HG03565 (cell line): ENCODE data around the gene DDIT3.

Experiments
- ATAC-seq: cut with Tn5 transposase; IDR thresholded peaks from one replicate; pipeline ENCODE4 v1.9.1; 2021; ENCODE audit warnings: mild to moderate bottlenecking, moderate library complexity; ENCODE audit not compliant: unreplicated experiment

Gene DDIT3

DNA sequence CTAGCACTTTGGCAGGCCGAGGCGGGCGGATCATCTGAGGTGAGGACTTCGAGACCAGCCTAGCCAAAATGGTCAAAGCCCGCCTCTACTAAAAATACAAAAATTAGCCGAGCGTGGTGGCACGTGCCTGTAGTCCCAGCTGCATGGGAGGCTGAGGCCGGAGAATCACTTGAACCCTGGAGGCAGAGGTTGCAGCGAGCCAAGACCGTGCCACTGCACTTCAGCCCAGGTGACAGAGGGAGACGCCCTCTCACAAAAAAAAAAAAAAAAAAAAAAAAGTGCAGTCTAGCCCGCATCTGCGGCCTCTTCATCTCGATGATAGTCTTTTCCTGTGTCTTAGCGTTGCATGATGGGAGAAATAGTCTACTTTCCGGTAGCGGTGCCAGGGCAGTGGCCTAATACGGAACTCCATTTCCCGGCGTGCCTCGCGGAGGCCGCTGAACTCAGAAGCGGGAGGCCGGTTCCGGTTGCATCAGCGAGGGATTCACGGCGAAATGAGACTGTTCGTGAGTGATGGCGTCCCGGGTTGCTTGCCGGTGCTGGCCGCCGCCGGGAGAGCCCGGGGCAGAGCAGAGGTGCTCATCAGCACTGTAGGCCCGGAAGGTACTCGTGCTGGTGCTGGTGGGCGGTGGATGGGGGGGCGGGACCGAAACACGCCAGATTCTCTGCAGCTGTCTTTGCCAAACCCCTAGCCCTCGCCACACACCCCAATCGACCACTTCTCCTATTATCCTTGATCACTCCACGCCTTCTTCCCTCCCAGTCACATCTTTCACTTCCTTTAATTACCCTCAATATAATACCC, 32.5 kb downstream of the DDIT3 start, which contains the start of gene MARS1:
TSS of gene MARS1 (plus strand) at position 472 of the 805 bp plus-strand sequence. CDS start at position 495, 23 bp downstream.
- peak; percentile 99 for ATAC-seq

- no peak for ATAC-seq
Observed at GRCh38 chr12:57487055-57487596, 33.2 kb downstream of the DDIT3 start.

DNA sequence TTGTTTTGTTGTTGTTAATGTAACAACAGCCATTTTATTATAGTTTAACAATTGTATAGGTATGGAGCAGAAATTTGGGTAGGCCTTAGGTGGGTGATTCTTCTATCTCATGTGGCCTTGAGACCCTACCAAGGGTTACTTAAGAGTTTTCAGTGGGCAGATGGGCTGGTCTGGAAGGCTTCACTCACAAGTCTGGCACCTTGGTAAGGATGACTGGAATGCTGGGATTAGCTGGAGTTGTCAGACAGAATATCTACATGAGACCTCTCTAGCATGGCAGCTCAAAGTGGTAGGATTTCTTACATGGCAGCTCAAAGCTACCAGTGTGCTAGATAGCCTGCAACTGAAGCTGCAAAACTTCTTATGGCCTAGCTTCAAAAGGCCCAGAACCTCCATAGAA, 34.6 kb downstream of the DDIT3 start:
- ATAC-seq: no peak

DNA sequence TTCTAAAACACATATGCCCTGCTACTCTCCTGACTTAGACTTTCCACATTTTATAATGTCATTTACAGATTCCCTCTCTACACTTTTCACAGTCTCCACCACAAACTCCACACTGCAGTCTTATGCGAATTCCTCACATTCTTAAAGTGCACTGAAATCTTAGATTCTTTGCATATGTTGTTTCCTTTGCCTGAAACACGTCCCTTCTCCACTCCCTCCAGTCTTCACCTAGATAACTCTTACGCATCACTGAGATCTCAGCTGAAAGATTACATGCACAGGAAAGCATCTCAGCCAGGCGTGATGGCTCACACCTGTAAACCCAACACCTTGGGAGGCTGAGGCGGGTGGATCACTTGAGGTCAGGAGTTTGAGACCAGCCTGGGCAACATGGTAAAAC, 36.8 kb downstream of the DDIT3 start:
- ATAC-seq: no peak

DNA sequence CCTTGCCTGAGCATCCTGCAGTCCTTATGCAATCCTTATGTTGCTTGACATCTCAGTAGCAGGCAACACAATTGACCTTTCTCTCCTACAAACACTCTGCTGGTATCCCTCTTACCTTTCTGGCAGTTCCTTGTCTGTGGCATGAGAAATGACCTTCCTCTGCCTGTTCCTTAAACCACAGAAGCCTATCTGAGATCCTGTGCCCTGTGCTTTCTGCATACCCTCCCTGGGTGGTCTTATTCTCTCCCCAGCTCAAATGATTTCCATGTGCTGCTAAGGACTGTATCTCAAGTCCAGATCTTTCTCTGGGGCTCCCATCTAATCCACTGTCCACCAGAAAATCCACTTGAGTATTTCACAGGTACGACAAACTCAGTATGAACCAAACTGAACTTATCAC, 38.6 kb downstream of the DDIT3 start:
- no peak for ATAC-seq

DNA sequence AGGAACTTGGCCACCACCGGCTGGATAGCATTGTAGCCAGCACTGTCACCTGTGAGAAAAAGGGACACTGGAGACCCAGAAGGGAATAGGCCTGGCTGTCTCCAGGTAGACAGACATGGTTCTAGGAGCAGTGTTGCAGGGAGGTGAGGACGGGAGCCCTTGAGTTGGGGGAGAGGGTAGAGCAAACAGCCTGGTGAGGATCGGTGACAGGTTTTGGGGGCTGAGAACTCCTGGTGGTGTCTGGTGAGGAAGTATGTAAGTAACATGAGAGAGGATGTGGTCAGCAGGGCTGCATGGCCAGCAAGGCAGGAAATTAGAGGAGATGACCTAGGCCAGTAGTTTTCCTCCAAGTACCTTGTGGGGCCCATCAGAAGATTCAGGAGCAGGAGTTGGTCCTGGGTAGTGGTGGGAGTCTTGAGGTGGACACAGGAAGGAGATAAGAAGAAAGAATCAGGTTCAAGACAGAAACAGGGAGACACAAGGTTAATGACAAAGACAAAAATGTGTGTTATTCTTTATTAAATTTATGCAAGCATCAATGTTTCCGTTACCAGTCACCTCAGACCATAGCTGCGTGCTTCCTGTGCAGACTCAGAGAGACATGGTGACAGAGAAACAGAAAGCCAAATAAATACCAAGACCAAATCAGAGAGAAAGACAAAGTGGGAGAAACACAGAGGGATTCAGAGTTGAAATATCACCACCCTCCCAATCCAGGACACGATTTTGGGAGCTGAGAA, 40.8 kb downstream of the DDIT3 start, which contains the start of gene ARHGAP9:
TSS of gene ARHGAP9 (minus strand) at position 491 of the 740 bp plus-strand sequence. CDS start at position 31, 460 bp downstream.
- no peak for ATAC-seq

DNA sequence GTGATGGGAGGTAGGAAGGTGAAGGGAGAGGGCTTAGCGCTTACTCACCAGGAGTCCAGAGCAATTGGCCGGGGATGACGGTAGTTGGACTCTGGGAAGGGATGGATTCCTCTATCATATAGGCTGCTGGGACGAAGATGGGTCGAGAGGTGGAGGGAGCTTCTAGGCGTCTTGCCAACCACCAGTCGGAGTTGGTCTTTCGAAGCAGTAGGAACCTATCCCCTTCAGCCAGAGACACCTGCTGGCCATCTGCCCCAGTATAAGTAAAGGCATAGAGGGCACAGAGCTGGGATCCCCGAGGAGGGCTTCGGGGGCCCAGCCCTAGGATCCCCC, 41.3 kb downstream of the DDIT3 start:
- no peak for ATAC-seq

GRCh38 chr12:57477710-57478681, 42.3 kb downstream of the DDIT3 start:
- no peak for ATAC-seq

DNA sequence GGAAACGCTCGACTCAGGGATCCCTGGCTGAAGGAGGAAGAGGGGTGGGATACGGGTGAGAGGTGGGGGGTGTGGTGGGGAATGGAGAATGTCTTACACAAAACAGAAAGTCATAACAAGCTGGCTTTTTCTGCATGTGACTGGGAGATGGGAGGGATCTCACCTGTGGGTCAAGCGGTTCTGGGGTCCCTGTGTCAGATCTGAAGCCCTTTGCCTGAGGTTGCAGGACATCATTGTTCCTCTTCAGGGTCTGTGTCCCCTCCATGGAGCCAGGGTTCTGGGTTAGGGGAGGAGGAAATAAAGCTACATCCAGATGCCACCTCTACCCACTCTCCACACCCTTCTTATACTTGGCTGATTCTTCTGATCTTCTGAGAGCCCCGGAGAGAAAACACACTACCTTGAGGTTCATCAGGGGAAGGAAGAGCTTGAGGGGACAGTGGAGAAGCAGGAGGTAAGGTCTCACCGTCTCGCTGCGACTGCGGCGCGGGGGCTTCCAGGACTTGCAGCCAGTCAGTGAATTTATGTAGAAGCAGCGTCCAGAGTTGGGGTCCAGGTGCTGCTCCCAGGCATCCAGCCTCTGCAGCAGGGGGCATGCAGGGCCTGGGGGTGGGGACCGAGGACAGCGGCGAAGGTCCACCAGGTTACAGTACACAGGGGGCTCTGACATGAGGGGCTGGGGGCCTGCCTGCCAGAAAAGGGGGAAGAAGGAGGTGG, 43.2 kb downstream of the DDIT3 start:
- no peak for ATAC-seq

- no peak for ATAC-seq
Observed at GRCh38 chr12:57476162-57476992, 43.9 kb downstream of the DDIT3 start.

GRCh38 chr12:57475271-57476161, 44.8 kb downstream of the DDIT3 start:
- ATAC-seq: no peak

- ATAC-seq: no peak
Observed at GRCh38 chr12:57474862-57475261, 45.5 kb downstream of the DDIT3 start.

DNA sequence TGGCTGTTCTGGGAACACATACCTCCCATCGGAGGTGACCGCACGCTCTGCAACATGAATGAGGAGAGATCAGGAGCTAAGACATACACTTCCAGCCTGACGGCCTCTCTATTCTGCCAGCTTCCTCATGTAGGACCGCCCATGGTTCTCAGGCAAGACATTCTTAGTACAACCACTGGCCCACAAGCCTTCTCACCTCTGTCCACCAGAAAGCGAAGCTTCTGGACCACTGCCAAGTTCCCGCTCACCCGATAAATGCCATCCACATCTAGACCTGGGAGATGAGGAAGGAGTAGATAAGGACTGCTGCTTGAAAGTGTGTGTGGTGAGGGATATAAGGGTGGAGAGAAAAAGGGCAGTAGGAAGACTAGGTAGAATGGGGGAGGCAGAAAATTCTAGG, 45.9 kb downstream of the DDIT3 start:
- ATAC-seq: no peak

- no peak for ATAC-seq
Observed at GRCh38 chr12:57473886-57474285, 46.4 kb downstream of the DDIT3 start.

DNA sequence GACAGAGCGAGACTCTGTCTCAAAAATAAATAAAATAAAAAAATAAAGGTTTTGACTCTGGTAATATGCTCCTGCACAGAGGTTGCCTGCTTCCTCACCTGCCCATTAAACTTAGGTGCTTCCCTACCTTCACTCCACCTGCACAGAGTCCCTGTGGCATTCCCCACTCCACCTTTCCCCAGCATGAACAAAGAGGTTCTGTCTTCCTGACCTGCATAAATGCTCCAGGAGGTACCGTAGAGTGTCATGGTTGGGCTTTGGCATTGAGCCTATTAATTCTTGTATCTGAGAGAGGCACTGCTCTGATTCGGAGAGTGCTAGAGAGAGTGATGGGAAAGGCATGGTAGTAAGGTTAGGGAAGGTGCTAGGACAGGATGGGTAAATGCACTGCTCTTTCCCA, 46.9 kb downstream of the DDIT3 start:
- ATAC-seq: no peak

DNA sequence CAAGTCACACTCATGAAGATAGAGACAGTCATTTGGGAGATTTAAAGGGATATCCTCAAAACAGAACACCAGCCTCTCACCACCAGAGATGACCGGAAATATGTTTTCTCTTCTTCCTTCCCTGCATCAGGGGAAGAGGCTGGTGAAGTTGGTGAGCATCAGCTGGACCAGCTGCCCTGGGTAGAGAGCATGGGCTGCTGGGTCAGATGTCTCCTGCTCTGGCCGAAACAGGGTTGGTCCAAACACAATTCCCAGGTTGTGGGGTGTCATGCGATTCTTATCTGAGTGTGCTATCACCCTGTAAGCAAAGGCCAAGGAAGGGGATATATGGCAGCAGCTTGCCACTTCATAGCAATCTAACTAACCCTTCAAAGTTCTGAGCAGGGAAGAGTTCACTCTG, 47.9 kb downstream of the DDIT3 start:
- no peak for ATAC-seq

DNA sequence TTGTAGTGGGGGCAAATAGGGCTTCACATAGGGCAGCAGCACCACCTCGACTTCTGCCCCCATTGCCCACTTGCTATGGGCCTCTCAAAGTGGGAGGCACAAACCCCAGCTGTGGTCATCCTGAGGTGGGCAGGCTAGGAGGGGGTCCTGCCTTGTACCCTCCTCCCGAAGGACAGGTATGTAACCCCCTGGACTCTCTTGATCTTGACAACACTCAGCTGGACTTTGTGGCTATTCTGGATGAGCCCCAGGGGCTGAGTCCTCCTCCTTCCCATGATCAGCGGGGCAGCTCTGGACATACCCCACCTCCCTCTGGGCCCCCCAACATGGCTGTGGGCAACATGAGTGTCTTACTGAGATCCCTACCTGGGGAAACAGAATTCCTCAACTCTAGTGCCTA, 48.7 kb downstream of the DDIT3 start:
- no peak for ATAC-seq

DNA sequence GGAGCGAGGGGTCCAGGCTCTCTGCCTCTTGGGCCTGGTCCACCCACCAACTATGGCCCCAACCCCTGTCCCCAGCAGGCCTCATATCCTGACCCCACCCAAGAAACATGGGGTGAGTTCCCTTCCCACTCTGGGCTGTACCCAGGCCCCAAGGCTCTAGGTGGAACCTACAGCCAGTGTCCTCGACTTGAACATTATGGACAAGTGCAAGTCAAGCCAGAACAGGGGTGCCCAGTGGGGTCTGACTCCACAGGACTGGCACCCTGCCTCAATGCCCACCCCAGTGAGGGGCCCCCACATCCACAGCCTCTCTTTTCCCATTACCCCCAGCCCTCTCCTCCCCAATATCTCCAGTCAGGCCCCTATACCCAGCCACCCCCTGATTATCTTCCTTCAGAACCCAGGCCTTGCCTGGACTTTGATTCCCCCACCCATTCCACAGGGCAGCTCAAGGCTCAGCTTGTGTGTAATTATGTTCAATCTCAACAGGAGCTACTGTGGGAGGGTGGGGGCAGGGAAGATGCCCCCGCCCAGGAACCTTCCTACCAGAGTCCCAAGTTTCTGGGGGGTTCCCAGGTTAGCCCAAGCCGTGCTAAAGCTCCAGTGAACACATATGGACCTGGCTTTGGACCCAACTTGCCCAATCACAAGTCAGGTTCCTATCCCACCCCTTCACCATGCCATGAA, 49.2 kb downstream of the DDIT3 start:
- no peak for ATAC-seq
